SH-SY5Y (cell line): Measurements from ENCODE around the gene BEND3.

Experiments used
- GATA2 ChIP-seq: IDR thresholded peaks from 2 replicates; pipeline ENCODE4 v1.6.1; 2011; ENCODE audit warnings: mild to moderate bottlenecking, low read depth, low read length
- GATA3 ChIP-seq: IDR thresholded peaks from 2 replicates; pipeline ENCODE4 v1.6.1; 2011; ENCODE audit warnings: low read depth, mild to moderate bottlenecking, low read length, moderate library complexity

BEND3 gene

GRCh38 chr6:107103082-107103481 lies 12.2 kb downstream of the BEND3 start:
- no peak for TF ChIP-seq GATA3

GRCh38 chr6:107102414-107102805 lies 12.9 kb downstream of the BEND3 start:
- TF ChIP-seq GATA2 (no peak), GATA3 (no peak)

- TF ChIP-seq GATA2 (no peak), GATA3 (no peak)
These were observed 13.5 kb downstream of the BEND3 start for GRCh38 chr6:107101686-107102413.

GRCh38 chr6:107101211-107101610 lies 14.1 kb downstream of the BEND3 start:
- TF ChIP-seq GATA2: no peak
- TF ChIP-seq GATA3: no peak

GRCh38 chr6:107098436-107099307 lies 16.6 kb downstream of the BEND3 start:
- TF ChIP-seq GATA3 (no peak), GATA2 (no peak)

- TF ChIP-seq GATA2 (no peak), GATA3 (no peak)
These were observed 31.4 kb downstream of the BEND3 start for GRCh38 chr6:107083921-107084320.

GRCh38 chr6:107083047-107083768 lies 32.1 kb downstream of the BEND3 start:
- no peak for TF ChIP-seq GATA2
- TF ChIP-seq GATA3: no peak

- no peak for TF ChIP-seq GATA3
- TF ChIP-seq GATA2: no peak
These were observed 33.3 kb downstream of the BEND3 start for GRCh38 chr6:107082045-107082444.

- TF ChIP-seq GATA2 (no peak), GATA3 (no peak)
These were observed 35.3 kb downstream of the BEND3 start for GRCh38 chr6:107080036-107080435.

- TF ChIP-seq GATA2: no peak
- no peak for TF ChIP-seq GATA3
These were observed 35.9 kb downstream of the BEND3 start for GRCh38 chr6:107079429-107079828.

GRCh38 chr6:107077710-107078109 lies 37.6 kb downstream of the BEND3 start:
- TF ChIP-seq GATA2 (no peak), GATA3 (no peak)

GRCh38 chr6:107075951-107076381 lies 39.3 kb downstream of the BEND3 start:
- TF ChIP-seq GATA2 (peak; percentile 87), GATA3 (0 out of 2 replicates have a peak, but pooled peaks have one; percentile 41)

- TF ChIP-seq GATA3: no peak
- no peak for TF ChIP-seq GATA2
These were observed 44.6 kb downstream of the BEND3 start for GRCh38 chr6:107070686-107071085.

- TF ChIP-seq GATA2 (no peak), GATA3 (no peak)
These were observed 45.4 kb downstream of the BEND3 start for GRCh38 chr6:107069631-107070548.
